Epidermal melanocyte (primary cell): ENCODE measurements around the gene GNG7.
"Not testable (repeated sequence)": the region's sequence is repeated elsewhere in the genome, so short reads cannot be mapped to it uniquely, and the experiment has no call there.

ENCODE experiments used
- DNase-seq: peaks from one replicate; pipeline ENCODE4 v3.0.0; 2011; ENCODE audit warnings: low spot score; ENCODE audit not compliant: insufficient read length

GNG7 gene

DNA sequence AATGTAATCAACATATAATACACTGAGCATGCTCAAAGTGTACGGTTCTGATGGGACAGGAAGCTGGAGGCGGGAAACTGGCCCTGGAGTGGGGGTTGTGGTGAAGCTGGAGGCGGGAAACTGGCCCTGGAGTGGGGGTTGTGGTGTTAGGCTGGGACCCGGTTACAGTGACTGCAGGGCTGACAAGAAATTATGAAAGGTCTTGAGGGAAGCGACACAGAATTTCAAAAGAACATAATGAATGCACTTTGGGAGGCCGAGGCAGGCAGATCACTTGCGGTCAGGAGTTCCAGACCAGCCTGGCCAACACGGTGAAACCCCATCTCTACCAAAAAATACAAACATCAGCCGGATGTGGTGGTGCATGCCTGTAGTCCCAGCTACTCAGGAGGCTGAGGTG lies 164.9 kb downstream of the GNG7 start:
- DNase-seq: not testable (repeated sequence)

DNA sequence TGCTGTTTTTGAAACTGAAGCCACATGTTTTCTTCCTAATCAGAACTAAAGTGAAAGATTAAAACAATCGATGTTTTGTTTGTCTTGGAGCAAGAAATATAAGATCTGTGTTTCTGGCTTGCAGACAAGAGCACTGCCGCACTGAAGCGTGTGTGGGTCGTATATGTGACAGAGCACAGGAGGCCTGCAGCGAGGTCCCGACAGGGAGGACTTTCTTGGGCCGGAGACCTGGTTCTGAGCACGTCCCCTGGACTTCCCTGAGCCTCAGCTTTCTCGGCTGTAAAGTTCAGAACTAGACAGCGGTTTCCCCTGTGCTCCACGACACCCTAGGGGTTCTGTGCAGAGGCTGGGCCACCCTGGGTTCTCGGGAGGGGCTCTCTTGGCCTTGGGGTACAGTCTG lies 166.0 kb downstream of the GNG7 start:
- DNase-seq: peak; percentile 75

DNA sequence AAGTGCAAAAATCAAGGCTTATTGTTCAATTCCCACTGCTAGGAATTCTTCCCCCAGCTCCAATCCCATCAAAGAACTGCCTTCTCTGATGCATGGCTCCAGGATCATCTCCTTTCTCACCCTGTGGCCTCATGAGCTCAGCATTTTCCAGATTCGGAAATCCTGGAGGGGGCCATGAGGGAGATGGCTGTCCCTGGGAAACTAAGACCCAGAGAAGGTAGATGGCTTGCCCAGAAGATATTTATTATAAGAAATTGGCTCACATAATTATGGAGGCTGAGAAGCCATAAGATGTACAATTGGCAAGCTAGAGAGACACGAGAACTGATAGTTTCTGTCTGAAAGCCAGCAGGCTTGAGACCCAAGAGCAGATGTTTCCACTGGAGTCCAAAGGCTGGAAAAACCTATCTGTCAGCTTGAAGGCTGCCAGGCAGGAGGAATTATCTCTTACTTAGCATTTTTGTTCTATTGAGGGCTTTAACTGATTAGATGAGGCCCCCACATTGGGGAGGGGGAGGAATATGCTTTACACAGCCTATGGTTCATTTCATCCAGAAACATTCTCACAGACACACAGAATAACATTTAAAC lies 168.0 kb downstream of the GNG7 start:
- DNase-seq: no peak

DNA sequence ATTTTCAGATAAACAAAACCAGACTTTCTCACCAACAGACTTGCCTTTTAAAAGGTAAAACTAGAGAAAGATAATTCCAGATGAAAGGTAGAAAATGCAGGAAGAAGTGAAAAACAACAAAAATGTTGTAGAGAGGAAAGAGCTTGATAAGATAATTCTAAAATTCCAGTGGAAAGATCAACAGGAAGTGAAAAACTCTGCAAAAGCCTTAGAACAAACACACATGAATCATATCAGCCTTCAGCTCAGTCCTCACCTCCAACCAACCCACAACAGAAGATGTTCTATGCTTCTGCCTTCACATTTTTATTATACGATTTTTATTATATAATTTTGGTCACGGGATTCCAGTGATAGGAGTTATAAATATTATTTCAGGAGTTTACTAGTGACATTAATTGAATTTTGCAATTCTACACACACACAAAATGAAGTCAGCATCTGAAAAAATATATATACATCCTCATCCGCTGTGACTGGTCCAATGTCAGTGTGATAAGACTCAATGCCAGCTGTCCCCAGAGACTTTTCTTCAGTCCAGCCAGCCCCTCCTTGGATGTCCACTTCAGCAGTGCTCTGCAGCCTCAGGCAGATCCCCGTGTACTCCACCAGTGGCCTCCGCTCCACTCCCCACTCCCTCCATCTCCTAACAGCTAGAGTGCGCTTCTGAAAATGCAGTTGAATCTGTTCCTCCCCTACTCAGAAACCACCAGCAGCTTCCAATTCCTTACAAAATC lies 168.6 kb downstream of the GNG7 start:
- no peak for DNase-seq

DNA sequence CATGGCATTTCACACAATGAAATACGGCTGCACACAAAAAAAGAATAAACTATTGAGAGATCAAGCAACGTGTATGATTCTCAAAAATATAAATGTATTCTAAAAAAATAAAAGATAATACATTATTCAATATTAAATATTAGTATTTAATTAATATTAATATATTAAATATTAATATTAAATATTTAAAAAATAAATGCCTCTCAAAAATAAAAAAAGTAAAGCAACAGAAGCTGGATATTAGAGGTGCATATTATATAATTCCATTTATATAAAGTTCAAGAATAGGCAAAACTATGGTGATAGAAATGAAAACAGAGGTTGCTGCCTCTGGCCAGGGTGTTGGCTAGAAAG lies 169.4 kb downstream of the GNG7 start:
- no peak for DNase-seq

DNA sequence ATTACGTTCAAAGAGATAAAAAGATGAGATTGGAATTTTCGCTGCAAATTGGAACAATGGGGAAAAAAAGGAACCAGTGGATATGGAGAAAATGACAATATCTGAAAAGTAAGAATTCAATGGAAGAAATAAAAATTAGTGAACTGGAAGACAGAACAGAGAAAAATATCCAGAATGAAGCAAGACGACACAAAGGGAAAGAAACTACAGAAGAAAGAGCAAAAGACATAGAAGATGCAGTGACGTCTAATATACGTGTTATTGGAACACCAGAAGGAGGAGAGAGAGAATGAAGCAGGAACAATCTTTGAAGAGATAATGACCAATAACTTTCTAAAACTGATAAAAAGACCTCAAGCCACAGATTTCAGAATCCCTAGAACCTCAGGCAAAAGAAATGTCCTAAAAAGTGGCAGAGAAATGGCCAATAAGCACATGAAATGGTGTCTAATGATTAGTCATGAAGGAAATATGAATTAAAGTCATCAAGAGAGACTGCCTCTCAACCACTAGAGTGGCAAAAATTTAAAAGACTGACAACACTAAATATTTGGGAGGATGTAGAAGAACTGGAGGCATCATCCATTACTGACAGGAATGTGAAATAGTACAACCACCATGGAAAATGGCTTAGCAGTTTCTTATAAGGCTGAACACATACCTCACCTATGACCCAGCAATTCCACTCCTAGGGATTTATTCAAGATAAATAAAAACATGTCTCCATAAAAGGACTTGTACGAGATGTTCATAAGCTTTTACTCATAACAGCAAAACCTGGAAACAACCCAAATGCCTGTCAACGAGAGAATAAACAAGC lies 170.0 kb downstream of the GNG7 start:
- no peak for DNase-seq

DNA sequence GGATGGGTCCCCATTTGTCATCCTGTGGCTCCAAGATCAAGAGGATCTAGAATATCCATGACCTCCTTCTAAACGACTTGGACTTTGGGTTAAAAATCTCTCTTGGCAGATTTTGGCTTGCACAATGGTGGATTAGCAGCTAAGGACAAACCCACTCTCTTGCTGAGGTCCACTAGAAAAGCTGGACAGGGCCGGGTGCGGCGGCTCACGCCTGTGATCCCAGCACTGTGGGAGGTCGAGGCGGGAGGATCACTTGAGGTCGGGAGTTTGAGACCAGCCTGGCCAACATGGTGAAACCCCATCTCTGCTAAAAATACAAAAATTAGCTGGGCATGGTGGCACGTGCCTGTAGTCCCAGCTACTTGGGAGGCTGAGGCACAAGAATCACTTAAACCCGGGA lies 172.6 kb downstream of the GNG7 start:
- DNase-seq: not testable (repeated sequence)

DNA sequence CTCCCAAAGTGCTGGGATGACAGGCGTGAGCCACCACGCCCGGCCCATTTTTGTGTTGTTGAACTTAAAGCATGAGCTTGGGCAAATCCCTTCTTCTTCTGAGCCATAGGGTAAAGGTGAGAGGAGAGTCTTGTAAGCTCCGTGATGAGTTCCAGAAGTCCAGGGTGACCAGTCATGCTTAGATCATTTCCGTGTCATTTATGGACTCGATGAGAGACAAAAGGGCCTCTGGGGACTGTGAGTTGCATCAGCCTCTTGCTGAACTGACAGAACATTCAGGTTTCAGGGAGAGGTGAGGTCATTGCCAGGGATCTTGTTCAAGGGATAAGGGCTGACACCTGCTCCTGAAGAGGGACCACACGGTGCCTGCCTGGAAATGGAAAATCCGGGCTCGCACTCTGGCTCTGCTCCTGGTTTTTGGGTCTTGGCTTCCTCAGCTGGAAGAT lies 173.0 kb downstream of the GNG7 start:
- no peak for DNase-seq

DNA sequence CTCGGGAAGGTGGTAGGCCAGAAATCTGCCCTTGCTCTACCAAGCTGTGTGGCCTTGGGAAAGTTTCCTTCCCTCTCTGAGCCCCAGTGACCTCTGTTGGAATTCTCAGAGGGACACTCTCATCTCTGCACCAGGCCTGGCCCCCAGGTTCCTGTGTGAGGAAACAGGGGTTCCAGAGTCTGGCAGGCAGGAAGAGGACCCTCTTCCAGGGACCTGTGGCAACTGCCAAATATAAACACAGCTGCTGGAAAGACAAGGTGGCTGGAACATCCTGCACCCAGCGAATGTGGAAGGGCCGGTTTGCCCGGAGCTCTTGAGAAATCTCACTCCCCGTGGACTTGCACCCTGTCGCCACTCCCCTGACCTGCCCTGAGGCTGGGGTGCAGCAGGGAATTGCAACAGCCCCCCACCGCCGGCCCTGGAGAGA lies 173.8 kb downstream of the GNG7 start:
- DNase-seq: no peak

DNA sequence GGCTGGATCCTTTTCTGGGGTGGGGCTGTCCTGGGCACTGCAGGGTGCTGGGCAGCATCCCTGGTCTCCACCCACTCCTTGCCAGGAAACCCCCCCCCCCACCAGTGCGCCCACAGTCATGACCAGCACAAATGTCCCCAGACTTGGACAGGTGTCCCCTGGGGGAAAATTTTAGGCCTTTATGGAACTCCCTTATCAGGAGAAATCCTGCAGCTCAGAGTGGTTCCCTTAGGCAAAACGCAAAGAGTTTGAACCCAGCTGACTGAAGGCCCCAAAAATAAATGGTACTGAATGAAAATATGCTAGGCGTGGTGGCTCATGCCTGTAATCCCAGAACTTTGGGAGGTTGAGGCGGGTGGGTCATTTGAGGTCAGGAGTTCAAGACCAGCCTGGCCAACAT lies 174.8 kb downstream of the GNG7 start:
- no peak for DNase-seq

DNA sequence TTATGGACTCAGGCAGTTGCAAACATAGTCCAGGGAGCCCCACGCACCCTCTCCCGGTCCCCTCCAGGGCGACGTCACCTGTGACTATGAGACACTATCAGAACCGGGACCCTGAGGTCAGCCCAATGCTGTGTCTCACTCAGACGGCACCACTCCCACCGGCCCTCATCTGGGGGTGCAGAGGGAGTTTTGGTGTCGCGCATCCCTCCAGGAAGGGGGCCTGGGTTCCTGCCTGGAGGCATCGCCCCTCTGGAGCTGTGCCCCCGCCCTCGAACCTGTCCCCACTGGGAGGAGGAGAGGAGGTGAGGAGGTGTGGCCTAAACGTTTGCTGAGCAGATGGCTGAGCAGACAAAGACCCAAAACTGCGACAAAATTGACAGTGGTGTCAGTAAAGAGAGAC lies 175.3 kb downstream of the GNG7 start:
- DNase-seq: no peak

DNA sequence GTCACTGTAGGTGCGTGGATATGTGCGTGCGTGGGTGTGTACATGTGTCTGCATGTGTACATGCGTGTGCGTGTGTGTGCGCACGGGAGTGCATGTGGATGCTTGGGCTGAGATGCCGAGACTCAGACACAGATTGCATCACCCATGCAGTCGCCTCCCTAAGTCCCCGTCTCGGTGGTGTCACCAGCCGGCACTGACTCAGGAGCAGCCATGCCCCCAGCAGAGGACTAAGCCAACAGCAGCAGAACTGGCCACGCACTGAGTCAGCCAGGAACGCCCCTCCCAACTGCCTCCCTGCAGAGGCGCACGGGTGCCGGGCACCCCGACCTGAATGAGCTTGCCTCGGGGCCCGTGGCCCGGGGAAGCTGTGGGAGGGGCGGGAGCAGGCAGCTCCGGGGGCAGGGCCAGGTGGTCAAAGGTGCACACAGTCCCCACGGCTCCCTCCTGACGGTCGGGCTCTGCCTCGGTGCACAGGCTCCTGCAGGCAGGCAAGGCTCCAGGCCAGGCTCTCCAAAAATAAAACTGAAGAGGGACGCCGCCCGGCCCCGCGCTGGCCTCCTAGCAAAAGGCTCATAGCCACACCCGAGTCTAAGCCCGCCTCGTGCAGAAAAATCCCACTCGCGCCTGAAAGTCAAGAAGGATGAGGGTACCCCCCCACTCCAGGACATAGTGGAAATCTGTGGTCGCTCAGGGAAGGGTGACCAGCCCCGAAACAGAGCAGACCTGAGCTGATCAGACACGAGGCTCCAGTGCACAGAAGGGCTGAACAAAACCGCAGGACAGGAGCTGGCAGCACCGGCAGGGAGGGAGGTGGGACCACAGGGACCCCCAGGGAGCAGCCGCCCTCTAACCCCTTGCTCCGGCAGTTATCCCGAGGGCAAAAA lies 177.4 kb downstream of the GNG7 start:
- DNase-seq: no peak

DNA sequence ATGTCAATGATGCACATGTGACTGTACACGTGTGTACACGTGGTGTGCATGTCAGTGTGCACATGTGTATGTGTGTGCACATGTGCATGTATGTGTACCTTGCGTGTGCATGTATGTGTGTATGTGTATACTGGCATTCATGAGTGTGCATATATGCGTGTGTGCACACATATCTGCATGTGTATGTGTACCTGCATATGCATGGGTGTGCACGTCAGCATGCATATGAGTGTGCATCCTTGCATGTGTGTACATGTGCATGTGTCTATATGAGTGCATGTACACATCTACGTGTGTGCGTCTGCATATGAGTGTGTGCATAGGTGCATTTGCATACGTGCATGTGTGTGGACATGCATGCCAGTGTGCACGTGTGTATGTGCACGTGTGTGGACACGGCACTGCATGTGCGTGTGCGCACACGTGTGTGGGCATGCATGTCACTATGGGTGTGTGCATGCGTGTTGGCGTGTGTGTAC lies 178.1 kb downstream of the GNG7 start:
- DNase-seq: no peak

DNA sequence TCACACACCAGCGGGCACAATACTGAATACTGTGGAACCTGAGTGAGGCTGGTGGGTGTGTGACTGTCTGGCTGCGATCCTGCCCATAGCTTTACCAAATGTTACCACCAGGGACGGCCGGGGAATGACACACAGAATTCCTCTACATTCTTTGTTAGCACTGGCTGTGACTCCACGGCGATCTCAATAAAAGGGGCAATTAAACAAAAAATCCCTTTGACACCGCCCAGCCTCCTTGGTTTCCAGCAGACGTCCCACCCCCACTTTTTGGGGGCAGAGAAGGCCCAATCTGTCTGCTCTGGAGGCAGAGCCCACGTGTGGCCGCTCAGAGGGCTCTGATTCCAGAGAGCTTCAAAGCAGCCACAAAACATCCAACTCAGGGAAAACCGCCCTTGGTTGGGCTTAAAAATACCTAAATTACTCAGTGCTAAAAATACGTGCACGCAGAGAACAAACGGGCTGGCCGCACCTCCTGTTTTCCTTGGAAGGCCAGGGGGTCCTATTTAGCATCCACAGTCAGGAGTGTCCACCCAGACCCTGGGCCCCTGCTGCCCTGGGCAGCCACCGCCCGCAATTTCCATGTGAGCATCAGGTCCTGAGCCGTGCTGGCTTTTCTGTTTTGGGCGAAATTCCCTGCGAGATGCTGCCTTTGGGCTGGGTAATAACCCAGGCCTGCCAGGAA lies 178.7 kb downstream of the GNG7 start:
- peak; percentile 61 for DNase-seq

DNA sequence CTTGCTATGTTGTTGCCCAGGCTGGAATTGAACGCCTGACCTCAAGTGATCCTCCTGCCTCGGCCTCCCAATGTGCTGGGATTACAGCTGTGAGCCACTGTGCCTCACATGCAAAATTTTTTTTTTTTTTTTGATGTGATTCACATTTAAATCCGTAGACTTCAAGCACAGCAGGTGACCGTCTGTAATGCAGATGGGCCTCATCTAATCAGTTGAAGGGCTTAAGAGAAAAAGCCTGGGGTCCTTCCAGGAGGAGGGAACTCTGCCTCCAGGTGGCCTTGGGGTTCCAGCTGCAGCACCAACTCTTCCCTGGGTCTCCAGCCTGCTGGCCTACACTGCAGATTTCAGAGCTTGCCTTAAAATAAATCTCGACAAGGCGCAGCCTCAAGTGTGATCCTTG lies 183.0 kb downstream of the GNG7 start:
- no peak for DNase-seq

DNA sequence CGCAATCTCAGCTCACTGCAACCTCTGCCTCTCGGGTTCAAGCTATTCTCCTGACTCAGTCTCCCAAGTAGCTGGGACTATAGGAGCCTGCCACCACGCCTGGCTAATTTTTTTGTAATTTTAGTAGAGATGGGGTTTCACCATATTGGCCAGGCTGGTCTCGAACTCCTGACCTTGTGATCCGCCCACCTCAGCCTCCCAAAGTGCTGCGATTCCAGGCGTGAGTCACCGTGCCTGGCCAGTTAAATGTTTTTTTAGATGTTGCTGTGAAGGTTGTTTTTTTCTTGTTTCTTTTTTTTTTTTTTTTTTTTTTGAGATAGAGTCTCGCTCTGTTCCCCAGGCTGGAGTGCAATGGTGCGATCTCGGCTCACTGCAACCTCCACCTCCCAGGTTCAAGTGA lies 183.6 kb downstream of the GNG7 start:
- not testable (repeated sequence) for DNase-seq

DNA sequence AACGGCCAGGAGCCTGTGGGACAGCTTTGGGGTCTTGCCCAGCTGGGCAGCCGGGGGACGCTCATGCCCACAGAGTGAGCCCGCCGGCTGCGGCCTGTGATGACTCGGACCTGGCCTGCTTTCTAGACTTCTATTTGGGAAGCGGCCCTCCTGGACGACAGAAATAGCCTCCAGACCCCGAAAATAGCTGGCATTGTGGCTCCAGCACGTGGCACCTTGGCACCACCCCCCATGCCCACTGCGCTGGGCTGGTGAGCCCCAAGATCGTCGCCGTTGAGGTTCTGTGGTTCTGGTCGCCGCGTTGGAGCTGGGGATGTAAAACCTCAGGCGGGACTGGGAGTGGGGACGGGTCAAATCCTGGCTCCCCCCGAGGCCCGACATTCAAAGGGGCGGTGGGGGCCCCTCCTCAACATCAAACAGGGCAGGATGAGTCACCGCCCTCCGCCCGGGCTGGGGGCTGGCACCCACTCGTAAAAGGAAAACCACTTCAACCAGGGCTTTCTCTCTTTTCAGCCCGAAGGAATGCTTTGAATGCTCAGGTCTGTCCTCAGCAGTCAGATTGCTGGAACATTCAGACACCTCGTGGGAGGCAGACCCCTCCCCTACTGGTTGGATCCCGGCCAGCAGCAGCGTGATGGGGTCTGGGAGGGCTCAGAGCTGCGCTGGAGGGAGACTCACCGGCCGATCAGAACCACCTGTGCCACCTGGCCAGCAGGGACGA lies 184.5 kb downstream of the GNG7 start:
- DNase-seq: no peak

DNA sequence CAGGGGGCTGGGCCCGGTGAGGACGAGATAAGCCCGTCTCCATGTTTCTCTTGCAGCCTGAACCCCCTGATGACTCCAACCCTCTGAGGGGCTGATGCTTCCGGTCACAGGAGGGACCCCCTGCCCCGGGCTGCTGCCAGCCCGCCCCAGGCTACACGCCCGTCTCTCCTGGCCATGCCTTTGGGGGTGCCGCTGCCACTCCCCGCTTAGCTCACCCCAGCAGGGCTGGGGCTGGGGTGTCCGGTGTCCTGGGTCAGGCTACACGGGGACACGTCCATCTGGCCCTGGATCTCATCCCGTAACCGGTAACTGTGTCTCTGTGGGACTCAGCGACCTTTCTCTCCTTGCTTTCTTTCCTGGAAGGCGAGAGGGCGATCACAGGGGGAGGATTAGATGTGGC lies 185.8 kb downstream of the GNG7 start:
- no peak for DNase-seq

DNA sequence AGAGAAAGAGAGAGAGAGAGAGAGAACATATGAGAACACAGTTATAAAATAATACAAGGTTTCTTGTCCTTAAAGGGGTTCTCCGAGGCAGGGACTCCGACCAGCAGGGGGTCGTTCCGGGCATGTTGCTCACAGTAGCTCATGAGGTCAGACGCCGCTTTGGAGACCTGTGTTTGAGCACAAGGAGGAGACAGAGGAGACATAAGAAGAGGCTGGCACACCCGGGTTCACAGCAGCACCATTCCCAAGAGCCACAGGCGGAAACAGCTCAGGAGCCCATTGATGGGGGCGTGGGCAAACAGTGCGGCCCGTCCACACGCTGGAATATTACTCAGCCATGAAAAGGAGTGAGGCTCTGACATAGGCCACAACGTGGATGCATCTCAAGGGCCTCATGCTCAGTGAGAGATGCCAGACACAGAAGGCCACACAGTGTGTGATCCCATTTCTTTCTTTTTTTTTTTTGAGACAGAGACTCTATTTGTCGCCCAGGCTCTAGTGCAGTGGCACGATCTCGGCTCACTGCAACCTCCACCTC lies 187.4 kb downstream of the GNG7 start:
- DNase-seq: no peak
